ENCODE data around the gene STK32C.

- TF ChIP-seq, protein P1, sequence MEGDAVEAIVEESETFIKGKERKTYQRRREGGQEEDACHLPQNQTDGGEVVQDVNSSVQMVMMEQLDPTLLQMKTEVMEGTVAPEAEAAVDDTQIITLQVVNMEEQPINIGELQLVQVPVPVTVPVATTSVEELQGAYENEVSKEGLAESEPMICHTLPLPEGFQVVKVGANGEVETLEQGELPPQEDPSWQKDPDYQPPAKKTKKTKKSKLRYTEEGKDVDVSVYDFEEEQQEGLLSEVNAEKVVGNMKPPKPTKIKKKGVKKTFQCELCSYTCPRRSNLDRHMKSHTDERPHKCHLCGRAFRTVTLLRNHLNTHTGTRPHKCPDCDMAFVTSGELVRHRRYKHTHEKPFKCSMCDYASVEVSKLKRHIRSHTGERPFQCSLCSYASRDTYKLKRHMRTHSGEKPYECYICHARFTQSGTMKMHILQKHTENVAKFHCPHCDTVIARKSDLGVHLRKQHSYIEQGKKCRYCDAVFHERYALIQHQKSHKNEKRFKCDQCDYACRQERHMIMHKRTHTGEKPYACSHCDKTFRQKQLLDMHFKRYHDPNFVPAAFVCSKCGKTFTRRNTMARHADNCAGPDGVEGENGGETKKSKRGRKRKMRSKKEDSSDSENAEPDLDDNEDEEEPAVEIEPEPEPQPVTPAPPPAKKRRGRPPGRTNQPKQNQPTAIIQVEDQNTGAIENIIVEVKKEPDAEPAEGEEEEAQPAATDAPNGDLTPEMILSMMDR (IDR thresholded peaks at IDR 0.05): no peak
- TF ChIP-seq ZFX (IDR thresholded peaks at IDR 0.05; ENCODE audit: borderline replicate concordance): no peak
These were observed 1.1 kb upstream of the STK32C start for GRCh38 chr10:132308587-132309470.

Measured in 22Rv1 (cell line).